ENCODE results near the gene TDRD3.

Gene TDRD3

GRCh38 chr13:60583196-60583888 lies 186.3 kb downstream of the TDRD3 start:
- no peak for DNase-seq

DNA sequence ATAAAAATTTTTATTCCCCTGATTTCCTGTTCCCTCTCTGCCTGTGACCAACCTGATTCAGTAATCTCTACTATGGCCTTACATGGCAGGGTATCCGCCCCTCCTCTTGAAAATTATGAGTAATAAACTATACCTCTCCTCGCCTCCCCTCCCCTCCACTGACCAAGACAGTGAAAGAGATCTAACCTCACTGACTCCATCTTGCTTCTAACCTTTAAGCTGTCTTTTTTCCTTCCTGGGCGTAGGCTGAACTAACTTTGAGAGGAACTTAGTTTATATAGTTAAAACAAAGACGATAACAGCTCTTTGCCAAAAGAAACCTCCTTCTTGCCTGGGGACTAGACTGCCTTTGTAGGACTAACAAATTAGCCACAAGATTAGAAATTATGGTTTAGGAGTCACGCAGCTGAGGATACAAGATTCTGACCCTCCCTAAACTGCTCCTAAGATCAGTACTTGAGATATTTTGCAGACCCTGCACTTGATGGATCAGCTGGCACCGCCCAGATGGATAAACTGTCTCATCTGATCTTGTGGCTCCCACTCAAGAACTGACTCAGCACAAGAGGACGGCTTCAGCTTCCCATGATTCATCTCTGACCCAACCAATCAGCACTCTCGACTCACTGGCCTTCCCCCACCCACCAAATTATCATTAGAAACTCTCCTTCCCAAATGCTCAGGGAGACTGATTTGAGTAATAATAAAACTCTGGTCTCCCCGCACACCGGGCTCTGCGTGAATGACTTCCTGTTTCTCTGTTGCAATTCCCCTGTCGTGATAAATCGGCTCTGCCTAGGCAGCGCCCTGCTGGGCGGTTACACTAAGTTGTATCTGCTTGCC lies 187.1 kb downstream of the TDRD3 start:
- no peak for DNase-seq

DNA sequence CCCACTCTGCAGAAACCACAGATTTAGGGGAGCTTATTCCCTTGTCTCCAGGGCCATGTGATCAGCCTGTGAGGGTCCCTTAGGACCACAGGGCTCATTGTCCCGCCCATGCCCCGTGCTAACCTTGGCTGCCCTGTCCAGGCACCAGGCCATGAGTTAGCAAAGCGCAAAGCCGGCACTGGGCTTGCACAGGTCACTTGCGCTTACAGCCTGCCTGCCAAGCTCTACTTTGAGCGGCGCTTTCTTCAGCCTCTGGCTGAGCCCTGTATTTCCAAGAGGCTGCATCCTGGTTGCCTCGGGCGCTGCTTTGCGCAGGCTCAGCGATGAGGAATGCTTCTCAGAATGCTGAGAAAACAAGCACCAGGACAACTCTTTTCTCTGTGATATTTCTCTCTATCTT lies 188.0 kb downstream of the TDRD3 start:
- no peak for DNase-seq

- DNase-seq = peak; percentile 39
These were observed 194.1 kb downstream of the TDRD3 start for GRCh38 chr13:60590800-60591747.

DNA sequence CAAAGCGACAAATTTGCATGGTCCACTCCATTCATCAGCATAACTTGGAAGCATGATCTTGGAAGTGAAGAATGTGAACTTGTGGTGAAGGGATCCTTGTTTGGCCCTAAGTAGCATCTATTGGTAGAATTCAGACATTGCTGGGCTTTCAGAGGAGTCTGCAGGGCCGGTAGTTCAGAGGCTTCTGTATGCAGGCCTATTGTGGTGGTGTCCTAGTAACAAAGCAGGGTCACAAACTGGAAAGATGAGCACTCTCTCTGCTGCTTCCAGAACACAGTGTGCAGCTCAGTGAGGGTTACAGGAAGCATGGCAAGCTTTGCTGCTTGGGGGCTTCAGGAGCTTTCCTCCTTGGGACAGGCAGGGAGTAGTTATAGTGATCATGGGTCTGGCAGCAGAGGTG lies 206.0 kb downstream of the TDRD3 start:
- DNase-seq = no peak

- no peak for DNase-seq
These were observed 207.0 kb downstream of the TDRD3 start for GRCh38 chr13:60604058-60604457.

GRCh38 chr13:60608954-60609353 lies 211.9 kb downstream of the TDRD3 start:
- DNase-seq = no peak

- no peak for DNase-seq
These were observed 214.5 kb downstream of the TDRD3 start for GRCh38 chr13:60611523-60611922.

DNA sequence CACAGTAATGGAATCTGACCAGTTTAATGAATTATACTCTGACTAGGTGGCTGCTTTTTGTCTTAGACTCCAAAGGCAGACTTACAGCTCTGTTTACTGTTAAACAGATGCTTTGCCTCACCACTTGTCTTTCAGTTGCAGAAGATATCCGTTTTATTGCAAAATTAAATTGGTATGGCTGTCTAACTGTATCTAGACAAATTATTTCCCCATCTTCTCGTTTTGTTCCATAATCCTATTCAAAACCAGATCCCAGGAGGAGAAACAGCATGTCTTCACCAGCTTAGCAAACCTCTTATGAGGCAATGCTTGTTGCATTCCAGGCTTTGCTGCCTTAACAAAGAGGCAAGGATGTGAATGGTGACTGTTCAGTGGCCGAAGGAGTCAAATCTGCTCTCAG lies 215.6 kb downstream of the TDRD3 start:
- no peak for DNase-seq

GRCh38 chr13:60613080-60613479 lies 216.1 kb downstream of the TDRD3 start:
- no peak for DNase-seq

DNA sequence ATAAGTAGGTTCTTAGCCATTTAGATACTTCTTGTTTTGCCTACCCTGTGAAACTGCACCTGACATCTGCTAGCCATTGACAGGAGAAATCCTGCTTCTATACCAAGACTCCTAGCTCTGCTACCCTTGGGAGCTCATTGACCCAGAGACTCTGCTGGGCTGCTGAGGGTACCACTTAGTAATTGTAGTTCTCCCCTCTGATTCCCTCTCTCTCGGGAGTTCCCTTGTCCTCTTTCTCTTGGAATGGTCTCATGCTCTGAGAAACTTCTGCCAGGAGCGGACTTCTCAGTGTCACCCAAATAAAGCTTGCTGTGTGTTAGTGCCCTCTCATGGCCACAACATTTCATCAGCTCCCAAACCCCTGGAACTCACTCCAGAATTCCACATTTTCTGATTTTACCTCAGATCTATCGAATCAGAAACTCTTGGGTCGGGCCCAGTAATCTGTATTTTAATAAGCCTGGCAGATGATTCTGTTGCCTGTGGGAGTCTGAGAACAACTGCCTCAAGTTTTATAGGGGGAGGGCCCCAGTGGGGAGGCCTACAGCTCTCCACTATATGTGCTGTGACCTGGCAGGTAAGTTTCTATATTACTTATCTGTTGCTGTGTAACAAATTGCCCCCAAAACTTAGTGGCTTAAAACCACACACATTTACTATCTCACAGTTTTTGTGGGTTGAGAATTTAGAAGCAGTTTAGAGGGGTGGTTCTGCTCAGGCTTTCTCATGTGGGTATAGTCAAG lies 221.1 kb downstream of the TDRD3 start:
- no peak for DNase-seq

DNA sequence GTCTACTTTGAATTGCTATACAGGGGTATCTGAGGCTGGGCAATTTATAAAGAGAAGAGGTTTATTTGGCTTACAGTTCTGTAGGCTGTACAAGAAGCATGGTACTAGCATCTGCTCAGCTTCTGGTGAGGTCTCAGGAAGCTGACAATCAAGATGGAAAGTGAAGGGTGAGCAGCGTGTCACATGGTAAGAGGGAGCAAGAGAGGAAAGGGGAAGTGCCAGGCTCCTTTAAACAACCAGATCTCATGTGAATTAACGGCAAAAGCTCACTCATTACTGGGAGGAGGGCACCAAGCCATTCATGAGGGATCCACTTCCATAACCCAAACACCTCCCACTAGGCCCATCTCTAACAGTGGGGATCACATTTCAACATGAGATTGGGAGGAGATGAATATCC lies 222.4 kb downstream of the TDRD3 start:
- no peak for DNase-seq

DNA sequence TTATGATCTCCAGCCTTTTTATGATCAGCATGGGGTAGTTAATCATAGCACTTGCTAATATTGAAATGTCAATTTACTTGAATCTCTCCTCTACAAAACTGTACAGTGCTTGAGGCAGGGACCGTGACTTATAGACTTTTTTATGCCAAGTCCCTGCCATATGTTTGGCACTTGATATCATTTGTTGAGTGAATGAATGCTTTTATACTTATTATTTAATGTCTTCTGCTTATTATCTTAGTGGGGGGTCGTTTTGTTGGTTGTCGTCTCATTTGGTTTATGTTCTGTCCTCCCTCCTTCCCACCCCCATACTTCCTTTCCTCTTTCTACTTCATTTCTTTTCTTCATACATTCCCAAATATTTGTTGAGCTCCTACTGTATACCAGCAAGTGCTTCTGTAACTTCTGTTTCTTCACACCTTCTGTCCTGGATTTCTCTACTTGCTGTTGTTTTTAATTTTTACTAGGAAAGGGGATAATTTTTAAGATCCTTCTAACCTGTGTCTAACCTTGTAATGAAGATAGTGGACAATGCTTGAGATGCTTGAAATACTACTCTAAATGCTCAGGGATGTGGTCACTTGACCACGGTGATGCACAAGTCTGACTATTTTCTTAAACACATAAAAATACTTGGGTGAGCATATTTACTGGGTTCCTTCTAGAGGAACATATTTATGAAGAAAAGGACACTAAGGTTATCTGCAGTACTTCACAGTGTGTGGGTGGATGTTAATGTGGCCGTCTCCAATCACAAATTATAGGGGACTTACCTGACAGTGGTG lies 223.8 kb downstream of the TDRD3 start:
- DNase-seq = no peak

DNA sequence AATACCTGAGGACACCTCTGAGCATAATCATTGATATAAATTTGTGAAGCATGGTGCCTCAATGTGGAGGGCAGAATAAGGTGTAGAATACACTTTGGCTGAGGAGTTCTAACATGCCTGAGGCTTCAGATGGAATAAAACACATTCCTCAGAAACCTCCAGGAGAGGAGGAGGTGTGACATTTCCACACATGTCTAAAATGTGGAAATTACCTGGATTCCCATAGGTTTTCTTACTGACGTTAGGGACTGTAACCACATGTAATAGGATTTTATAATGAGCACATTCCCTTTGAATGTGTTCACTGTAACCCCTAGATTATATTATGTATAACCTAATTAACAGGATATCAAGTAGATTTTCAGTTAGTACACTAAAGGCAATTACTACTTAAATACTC lies 226.1 kb downstream of the TDRD3 start:
- DNase-seq = no peak

Measured in eye (tissue), 1 donor.